ENCODE results near the gene OR1F1. TPM values are rescaled to one million over a fixed set of nuclear protein-coding genes. Genes with fewer than 3 reads are reported as not detected.
"Not testable (repeated sequence)": the region's sequence is repeated elsewhere in the genome, so short reads cannot be mapped to it uniquely, and the experiment has no call there.

OR1F1 gene
- total RNA-seq (2014; rRNA removed; shearing (Covaris generic)), result 5.3 TPM in 1 of 2 replicates, not detected in the other
- polyA plus RNA-seq (2016; fragmentation: Nextera tagmentation; extraction: Ambion mirVana), result not detected in 2 replicates

DNA sequence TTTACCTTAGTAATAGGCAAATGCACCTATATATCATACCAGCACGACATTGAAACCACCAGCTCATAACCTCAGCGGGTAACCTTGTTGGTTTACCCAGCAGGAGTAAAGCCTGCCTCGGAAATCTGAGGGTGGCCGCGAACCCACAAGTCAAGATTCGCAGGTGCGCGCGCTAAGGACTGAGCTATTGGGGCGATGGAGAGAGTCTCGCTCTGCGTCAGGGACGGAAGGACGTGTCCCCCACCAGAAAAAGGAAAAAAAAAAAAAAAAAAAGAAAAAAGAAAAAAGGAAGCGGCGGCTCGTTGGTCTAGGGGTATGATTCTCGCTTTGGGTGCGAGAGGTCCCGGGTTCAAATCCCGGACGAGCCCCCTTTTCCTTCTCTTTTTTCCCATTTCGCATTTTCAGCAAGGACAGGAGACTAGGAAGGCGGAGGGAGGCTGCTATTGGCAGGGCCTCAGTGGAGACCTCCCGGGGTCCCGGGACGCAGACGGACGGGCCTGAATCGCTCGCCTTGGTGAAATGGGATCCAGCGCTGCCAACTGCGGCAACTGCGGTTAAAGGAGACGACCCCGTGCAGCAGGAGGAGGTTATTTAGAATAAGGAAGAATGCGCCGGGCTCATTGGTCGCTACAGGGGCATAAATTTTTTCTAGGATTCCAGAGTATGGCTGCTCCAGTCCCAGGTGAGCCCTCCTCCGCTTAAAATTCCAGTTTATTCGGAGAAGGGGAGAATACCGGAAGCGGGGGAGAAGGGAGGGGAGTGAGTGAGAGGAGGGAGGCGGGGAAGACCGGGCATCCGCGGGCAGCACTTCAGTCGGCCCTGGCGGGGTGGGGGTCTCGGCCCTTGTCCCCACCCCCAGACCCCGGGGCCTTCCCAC, at the start of gene OR1F1:
Gene OR1F1 (plus strand): TSS at position 407 of the 877 bp plus-strand sequence.
- H3K27me3 ChIP-seq (replicated peaks; ENCODE audit: insufficient read depth), result no peaks in the 10 kb centered on the region
- peaks cover 14% of the 10 kb centered on the region; the same call in 1 of the 2 replicates for H3F3A ChIP-seq (ENCODE audit: insufficient read depth)
- H3K4me2 ChIP-seq (ENCODE audit: unreplicated experiment), result peak within 1 kb of the TSS; percentile 77
- no peaks in the 10 kb centered on the region for H3K9me2 ChIP-seq (ENCODE audit: insufficient read depth)
- no peaks in the 10 kb centered on the region for H3K36me3 ChIP-seq (ENCODE audit: low read depth)
- 2% methylated on average over 39 to 51 of the region's 51 CpGs for WGBS, 2 experiments (ENCODE audit: low coverage in 1 of 2, low lambda C conversion rate in 2 of 2, missing lambda C conversion rate in 2 of 2)
- H3K4me1 ChIP-seq (ENCODE audit: insufficient read depth), result peaks cover 6% of the 10 kb centered on the region; the same call in 1 of the 2 replicates
- TF ChIP-seq EZH2 (IDR thresholded peaks at IDR 0.05; ENCODE audit: insufficient read depth, poor library complexity, severe bottlenecking) (no peak), EZH2phosphoT487 (IDR thresholded peaks at IDR 0.05; ENCODE audit: insufficient read depth, low read depth) (no peak)
- peak within 1 kb of the TSS; percentile 79 for H3K4me3 ChIP-seq
- H4K20me1 ChIP-seq (ENCODE audit: insufficient read depth), result no peaks in the 10 kb centered on the region
- in situ Hi-C loops (cut with MboI), result no loop called here
- H3K79me2 ChIP-seq (ENCODE audit: insufficient read depth), result no peaks in the 10 kb centered on the region
- DNase-seq, result peak; percentile 54
- H3K9ac ChIP-seq, result peak within 1 kb of the TSS; percentile 58
- no peak within 1 kb of the TSS for H3K27ac ChIP-seq
- peak within 1 kb of the TSS; percentile 96 for H2AFZ ChIP-seq
- H3K9me3 ChIP-seq (ENCODE audit: low read depth), result no peaks in the 10 kb centered on the region

GRCh38 chr16:3138342-3138741, 49.7 kb upstream of the OR1F1 start:
- H3K9me2 ChIP-seq (ENCODE audit: insufficient read depth), result no peaks in the 10 kb centered on the region
- H4K20me1 ChIP-seq (ENCODE audit: insufficient read depth), result no peaks in the 10 kb centered on the region
- no peaks in the 10 kb centered on the region for H3F3A ChIP-seq (ENCODE audit: insufficient read depth)
- 90 to 94% methylated on average over 21 of the region's 21 CpGs for WGBS, 2 experiments (ENCODE audit: low coverage in 1 of 2, low lambda C conversion rate in 2 of 2, missing lambda C conversion rate in 2 of 2)
- H3K9ac ChIP-seq, result no peak overlapping the region
- H3K4me1 ChIP-seq (ENCODE audit: insufficient read depth), result peaks cover 7% of the 10 kb centered on the region; the same call in 1 of the 2 replicates
- H3K4me2 ChIP-seq (ENCODE audit: unreplicated experiment), result no peak overlapping the region
- peaks cover 42% of the 10 kb centered on the region for H3K79me2 ChIP-seq (ENCODE audit: insufficient read depth)
- no peaks in the 10 kb centered on the region for H3K9me3 ChIP-seq (ENCODE audit: low read depth)
- no peak overlapping the region for H3K4me3 ChIP-seq
- no peak overlapping the region for H3K27ac ChIP-seq
- no peak overlapping the region for H2AFZ ChIP-seq
- TF ChIP-seq EZH2phosphoT487 (IDR thresholded peaks at IDR 0.05; ENCODE audit: insufficient read depth, low read depth), result no peak
- TF ChIP-seq EZH2 (IDR thresholded peaks at IDR 0.05; ENCODE audit: insufficient read depth, poor library complexity, severe bottlenecking), result no peak
- no peaks in the 10 kb centered on the region for H3K27me3 ChIP-seq (replicated peaks; ENCODE audit: insufficient read depth)
- in situ Hi-C loops (cut with MboI), result no loop called here
- DNase-seq, result no peak
- no peaks in the 10 kb centered on the region for H3K36me3 ChIP-seq (ENCODE audit: low read depth)

DNA sequence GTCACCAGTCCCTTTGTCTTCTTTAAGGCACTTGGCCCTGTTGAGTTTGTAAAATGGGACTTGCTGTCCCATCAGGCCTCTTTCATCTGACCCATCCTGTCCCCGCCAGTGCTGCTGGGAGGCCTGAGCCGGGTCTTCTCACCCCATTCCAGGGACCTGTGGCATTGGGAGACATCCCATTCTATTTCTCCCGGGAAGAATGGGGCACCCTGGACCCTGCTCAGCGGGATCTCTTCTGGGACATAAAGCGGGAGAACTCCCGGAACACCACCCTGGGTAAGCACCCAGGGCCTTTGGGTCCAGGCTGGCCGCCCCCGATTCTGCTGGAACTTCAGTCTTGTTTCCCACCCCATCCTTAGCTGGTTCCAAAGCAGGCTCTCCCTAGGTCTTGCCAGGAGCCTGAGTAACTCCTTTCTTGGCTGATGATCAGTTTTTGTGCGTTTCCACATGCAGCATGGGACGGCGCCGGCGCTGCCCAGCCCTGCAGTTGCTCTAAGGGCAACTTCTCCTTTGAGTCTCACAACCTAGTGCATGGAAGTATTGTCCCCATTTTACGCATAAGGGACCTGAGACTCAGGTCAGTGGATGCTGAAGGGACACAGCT, 49.1 kb upstream of the OR1F1 start:
- no peaks in the 10 kb centered on the region for H3K27me3 ChIP-seq (replicated peaks; ENCODE audit: insufficient read depth)
- peaks cover 36% of the 10 kb centered on the region for H3K79me2 ChIP-seq (ENCODE audit: insufficient read depth)
- H3K9ac ChIP-seq, result no peak overlapping the region
- no peak for TF ChIP-seq EZH2phosphoT487 (IDR thresholded peaks at IDR 0.05; ENCODE audit: insufficient read depth, low read depth)
- TF ChIP-seq EZH2 (IDR thresholded peaks at IDR 0.05; ENCODE audit: insufficient read depth, poor library complexity, severe bottlenecking), result no peak
- H3K4me2 ChIP-seq (ENCODE audit: unreplicated experiment), result no peak overlapping the region
- no peaks in the 10 kb centered on the region for H3K9me2 ChIP-seq (ENCODE audit: insufficient read depth)
- no peaks in the 10 kb centered on the region for H3F3A ChIP-seq (ENCODE audit: insufficient read depth)
- H4K20me1 ChIP-seq (ENCODE audit: insufficient read depth), result no peaks in the 10 kb centered on the region
- H3K4me1 ChIP-seq (ENCODE audit: insufficient read depth), result peaks cover 7% of the 10 kb centered on the region; the same call in 1 of the 2 replicates
- H3K4me3 ChIP-seq, result no peak overlapping the region
- no peaks in the 10 kb centered on the region for H3K9me3 ChIP-seq (ENCODE audit: low read depth)
- 90% methylated on average over 14 of the region's 14 CpGs for WGBS, 2 experiments (ENCODE audit: low coverage in 1 of 2, low lambda C conversion rate in 2 of 2, missing lambda C conversion rate in 2 of 2)
- H2AFZ ChIP-seq, result no peak overlapping the region
- no peaks in the 10 kb centered on the region for H3K36me3 ChIP-seq (ENCODE audit: low read depth)
- no peak overlapping the region for H3K27ac ChIP-seq
- in situ Hi-C loops (cut with MboI), result no loop called here
- no peak for DNase-seq

DNA sequence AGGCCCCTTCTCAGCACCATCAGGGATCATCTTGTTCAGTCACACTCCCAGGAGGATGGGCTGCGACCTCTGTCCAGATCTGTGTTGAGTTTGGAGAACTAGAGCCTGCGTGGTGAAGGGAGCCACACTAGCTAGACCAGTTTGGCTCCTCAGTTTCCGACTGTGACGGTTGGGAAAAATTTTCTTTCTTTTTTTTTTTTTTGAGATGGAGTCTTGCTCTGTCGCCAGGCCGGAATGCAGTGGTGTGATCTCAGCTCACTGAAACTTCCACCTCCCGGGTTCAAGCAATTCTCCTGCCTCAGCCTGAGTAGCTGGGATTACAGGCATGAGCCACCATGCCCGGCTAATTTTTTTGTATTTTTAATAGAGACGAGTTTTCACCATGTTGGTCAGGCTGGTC, 48.4 kb upstream of the OR1F1 start:
- H3K27me3 ChIP-seq (replicated peaks; ENCODE audit: insufficient read depth); H3K36me3 ChIP-seq (ENCODE audit: low read depth); H3K9me2 ChIP-seq (ENCODE audit: insufficient read depth); H4K20me1 ChIP-seq (ENCODE audit: insufficient read depth); H2AFZ ChIP-seq; H3K4me1 ChIP-seq (ENCODE audit: insufficient read depth); H3K4me3 ChIP-seq; H3K9ac ChIP-seq; H3K4me2 ChIP-seq (ENCODE audit: unreplicated experiment); in situ Hi-C loops (cut with MboI); H3F3A ChIP-seq (ENCODE audit: insufficient read depth); H3K27ac ChIP-seq; H3K9me3 ChIP-seq (ENCODE audit: low read depth): not testable (repeated sequence)
- H3K79me2 ChIP-seq (ENCODE audit: insufficient read depth), result peaks cover 29% of the 10 kb centered on the region
- 79 to 87% methylated on average over 9 of the region's 9 CpGs for WGBS, 2 experiments (ENCODE audit: low coverage in 1 of 2, low lambda C conversion rate in 2 of 2, missing lambda C conversion rate in 2 of 2)
- DNase-seq, result peak; percentile 15

Data from GM23248 (cell line).